ENCODE data around the gene SMPD2.

GRCh38 chr6:109456710-109457561 is 16.4 kb downstream of the SMPD2 start:
- no peak for TF ChIP-seq REST (IDR thresholded peaks at IDR 0.05; ENCODE audit: unreplicated experiment)
- no peak for TF ChIP-seq EZH2 (IDR thresholded peaks at IDR 0.05; ENCODE audit: low read depth, unreplicated experiment)
- TF ChIP-seq CTCF (conservative IDR thresholded peaks at IDR 0.05; ENCODE audit: low read depth in 2 of 2), result no peak
- no peak for TF ChIP-seq EZH2phosphoT487 (IDR thresholded peaks at IDR 0.05; ENCODE audit: unreplicated experiment)
- TF ChIP-seq POLR2AphosphoS5 (IDR thresholded peaks at IDR 0.05; ENCODE audit: low read depth), result no peak
- TF ChIP-seq JUNB (IDR thresholded peaks at IDR 0.05; ENCODE audit: unreplicated experiment), result no peak
- TF ChIP-seq CREB1 (CRISPR knock-in tag; IDR thresholded peaks at IDR 0.05; ENCODE audit: low read depth), result no peak
- TF ChIP-seq STAT1 (IDR thresholded peaks at IDR 0.05; ENCODE audit: unreplicated experiment), result no peak
- TF ChIP-seq ETS1 (IDR thresholded peaks at IDR 0.05), result no peak
- TF ChIP-seq ZNF114 (CRISPR knock-in tag; IDR thresholded peaks at IDR 0.05), result no peak
- no peak for TF ChIP-seq ZNF462 (CRISPR knock-in tag; IDR thresholded peaks at IDR 0.05)

All from GM23338 (cell line).